ENCODE results near the gene GUCA1C.

DNA sequence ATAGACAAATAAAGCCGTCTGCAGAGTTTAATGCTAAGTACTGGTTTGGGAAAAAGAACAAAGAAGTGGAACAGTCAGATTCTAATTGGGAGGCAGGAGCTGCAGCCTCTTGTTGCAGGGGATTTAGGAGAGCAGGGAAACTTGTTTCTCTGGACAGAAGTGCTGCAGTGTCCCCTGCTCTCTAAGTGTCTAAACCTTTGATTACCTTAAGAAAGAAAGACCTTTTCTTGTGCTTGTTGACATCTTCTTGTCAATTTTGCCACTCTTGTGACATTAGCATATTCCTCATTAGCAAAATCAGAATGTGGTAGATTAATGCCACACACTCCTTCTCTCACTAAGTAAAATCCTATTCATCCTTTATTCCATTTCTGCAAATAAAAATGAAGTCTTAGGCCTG lies 92.3 kb downstream of the GUCA1C start:
- no peak for TF ChIP-seq CTCF (IDR thresholded peaks at IDR 0.05)
- no peak for TF ChIP-seq POLR2A (IDR thresholded peaks at IDR 0.05)

Data from thyroid gland (tissue), 4 donors.